NCI-H2196 treated with DMSO at 0.1 percent for 48 hours (cell line): ENCODE measurements around the gene NPIPB2.

Experiments
- DNase-seq: peaks from one replicate; lab custom pipeline; 2025; ENCODE audit not compliant: unreplicated experiment; lab: John Stamatoyannopoulos, UW

Gene NPIPB2

GRCh38 chr16:11907160-11907970 is 34.5 kb downstream of the NPIPB2 start:
- no peak for DNase-seq

GRCh38 chr16:11903906-11904305 is 37.9 kb downstream of the NPIPB2 start:
- no peak for DNase-seq

DNA sequence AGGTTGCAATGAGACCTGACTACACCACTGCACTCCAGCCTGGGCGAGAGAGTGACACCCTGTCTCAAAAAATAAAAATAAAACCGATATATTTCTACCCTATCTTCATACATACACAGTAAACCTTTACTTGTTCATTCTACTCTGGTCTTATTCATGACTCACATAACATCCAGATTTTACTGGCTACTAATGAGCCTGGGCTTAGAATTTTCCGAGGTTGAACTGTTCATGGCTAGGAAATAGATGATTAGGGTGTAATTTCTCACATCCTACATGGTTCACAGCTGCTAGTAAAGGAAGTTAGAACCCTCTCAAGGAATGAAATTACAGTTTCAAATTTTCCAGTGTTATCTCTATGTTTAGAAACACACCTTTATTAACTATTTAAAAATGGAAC is 40.8 kb downstream of the NPIPB2 start:
- no peak for DNase-seq

- no peak for DNase-seq
Observed at GRCh38 chr16:11896486-11897176, 45.2 kb downstream of the NPIPB2 start.

- no peak for DNase-seq
Observed at GRCh38 chr16:11893571-11893970, 48.3 kb downstream of the NPIPB2 start.

- no peak for DNase-seq
Observed at GRCh38 chr16:11892761-11893160, 49.1 kb downstream of the NPIPB2 start.

DNA sequence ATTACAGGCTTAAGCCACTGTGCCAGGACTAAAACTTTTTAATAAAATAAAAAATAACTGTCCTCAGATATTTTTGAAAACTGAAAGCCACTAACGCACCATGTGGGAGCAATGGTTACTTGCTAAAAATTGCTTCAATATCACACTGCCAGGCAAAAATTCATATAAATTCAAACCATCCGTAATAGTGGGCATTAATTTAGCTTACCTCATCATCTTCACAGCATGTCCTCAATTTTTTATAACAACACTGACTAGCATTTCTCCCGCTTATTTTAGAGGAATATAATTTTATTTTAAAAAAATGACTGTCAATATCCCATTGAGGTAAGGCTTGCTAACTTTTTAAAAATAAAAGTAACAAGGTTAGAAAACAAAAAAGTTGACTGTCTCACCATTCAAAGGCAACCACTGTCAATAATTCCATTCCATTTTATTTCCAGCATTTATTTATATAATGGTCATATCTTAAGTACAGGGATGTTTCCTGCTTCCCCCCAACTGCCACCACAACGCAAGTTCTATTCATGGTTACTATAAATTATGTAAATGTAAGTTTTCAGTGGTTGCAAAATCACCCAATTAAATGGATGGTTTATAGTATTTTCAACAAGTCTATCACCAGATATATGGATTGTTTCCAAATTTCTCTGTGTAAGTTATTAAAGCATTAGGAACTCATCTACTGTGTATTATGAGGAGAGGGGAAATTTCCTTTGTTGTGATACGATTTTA is 51.4 kb downstream of the NPIPB2 start:
- DNase-seq, result no peak

- no peak for DNase-seq
Observed at GRCh38 chr16:11886881-11887280, 55.0 kb downstream of the NPIPB2 start.

DNA sequence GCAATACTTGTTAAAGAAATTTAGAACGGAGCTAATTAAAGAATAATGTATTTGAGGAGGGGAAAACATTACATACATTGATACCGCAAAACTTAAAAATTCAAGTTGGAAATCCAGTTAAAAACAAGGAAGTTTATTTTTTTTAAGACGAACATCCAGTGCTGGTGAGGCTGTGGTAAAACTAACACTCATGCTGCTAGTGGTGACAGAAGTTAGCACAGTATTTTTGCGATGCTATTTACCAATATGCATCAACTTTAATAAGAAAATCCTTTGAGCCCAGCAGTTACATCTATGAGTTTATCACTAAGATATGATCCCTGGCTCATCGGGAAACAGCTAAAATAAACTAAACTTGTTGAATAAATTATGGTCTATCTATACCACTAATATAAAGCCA is 57.8 kb downstream of the NPIPB2 start:
- no peak for DNase-seq

DNA sequence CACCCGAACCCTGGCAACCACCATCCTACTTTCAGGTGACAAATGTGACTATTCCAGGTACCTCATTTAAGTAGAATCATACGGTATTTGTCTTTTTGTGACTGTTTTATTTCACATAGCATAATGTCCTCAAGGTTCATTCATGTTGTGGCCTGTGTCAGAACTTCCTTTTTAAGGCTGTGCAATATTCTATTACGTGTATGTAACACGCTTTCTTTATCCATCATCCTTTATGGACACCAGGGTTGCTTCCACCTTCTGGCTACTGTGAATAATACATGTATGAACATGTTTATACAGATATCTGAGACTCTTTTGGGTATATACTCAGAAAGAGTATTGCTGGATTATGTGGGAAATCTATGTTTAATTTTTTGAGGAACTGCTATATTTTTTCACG is 61.8 kb downstream of the NPIPB2 start:
- DNase-seq, result no peak

- DNase-seq, result no peak
Observed at GRCh38 chr16:11877374-11877773, 64.5 kb downstream of the NPIPB2 start.
